Fibroblast of pulmonary artery (primary cell): ENCODE measurements around the gene HSD17B1.
"Not testable (repeated sequence)": the region's sequence is repeated elsewhere in the genome, so short reads cannot be mapped to it uniquely, and the experiment has no call there.

ENCODE experiments used
- DNase-seq: peaks from one replicate; pipeline ENCODE4 v3.0.0-alpha.2; 2010; ENCODE audit warnings: low read depth
- H3K4me3 ChIP-seq: replicated peaks from 2 replicates; pipeline ENCODE4 v1.5.1; 2011; ENCODE audit warnings: low read depth, mild to moderate bottlenecking, control low read depth, low read length, moderate library complexity
- TF ChIP-seq, protein P1 (sequence below): IDR thresholded peaks from 2 replicates; pipeline ENCODE4 v1.5.1; 2011; ENCODE audit warnings: mild to moderate bottlenecking, control low read depth, low read length, inconsistent platforms; ENCODE audit errors: missing control alignments

HSD17B1 gene, protein sequence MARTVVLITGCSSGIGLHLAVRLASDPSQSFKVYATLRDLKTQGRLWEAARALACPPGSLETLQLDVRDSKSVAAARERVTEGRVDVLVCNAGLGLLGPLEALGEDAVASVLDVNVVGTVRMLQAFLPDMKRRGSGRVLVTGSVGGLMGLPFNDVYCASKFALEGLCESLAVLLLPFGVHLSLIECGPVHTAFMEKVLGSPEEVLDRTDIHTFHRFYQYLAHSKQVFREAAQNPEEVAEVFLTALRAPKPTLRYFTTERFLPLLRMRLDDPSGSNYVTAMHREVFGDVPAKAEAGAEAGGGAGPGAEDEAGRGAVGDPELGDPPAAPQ

DNA sequence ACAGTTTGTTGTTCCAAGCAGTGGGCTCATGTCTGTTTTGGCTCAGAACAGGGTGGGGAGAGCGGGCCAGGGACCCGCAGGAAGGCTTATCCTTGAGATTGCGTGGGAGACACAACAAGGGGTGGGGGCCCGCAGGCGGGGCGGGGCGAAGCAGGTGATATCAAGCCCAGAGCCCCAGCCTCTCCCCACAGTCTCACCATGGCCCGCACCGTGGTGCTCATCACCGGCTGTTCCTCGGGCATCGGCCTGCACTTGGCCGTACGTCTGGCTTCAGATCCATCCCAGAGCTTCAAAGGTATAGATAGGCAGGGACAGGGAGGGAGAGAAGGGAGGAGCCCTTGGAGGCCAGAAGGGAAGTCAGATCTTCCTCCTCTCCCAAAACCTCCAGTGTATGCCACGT is at the start of gene HSD17B1:
HSD17B1 (plus strand) TSS at position 188 of the 400 bp plus-strand sequence; CDS start at position 199, 11 bp downstream.
- DNase-seq: not testable (repeated sequence)
- peak within 1 kb of the TSS; percentile 81 for H3K4me3 ChIP-seq

DNA sequence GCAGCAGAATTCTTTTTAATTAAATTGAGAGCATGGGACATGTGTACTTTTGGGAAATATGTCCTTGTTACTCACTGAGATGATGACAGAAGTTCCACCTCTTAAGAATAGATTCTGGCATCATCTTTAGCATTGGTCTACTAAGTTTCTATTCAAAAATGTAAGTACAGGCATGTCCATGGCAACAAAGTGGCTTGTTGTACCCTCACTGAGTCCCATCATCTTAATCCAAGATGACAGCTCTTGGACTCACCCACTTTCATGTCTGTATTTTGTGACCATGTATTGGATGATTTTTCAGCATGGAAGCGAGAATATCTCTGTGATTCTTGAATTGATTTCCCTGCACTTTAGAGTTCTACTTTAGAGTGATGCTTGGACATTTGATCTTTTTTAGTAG is 49.8 kb upstream of the HSD17B1 start:
- no peak for DNase-seq
- H3K4me3 ChIP-seq: no peak overlapping the region
- TF ChIP-seq, protein P1, sequence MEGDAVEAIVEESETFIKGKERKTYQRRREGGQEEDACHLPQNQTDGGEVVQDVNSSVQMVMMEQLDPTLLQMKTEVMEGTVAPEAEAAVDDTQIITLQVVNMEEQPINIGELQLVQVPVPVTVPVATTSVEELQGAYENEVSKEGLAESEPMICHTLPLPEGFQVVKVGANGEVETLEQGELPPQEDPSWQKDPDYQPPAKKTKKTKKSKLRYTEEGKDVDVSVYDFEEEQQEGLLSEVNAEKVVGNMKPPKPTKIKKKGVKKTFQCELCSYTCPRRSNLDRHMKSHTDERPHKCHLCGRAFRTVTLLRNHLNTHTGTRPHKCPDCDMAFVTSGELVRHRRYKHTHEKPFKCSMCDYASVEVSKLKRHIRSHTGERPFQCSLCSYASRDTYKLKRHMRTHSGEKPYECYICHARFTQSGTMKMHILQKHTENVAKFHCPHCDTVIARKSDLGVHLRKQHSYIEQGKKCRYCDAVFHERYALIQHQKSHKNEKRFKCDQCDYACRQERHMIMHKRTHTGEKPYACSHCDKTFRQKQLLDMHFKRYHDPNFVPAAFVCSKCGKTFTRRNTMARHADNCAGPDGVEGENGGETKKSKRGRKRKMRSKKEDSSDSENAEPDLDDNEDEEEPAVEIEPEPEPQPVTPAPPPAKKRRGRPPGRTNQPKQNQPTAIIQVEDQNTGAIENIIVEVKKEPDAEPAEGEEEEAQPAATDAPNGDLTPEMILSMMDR: no peak

DNA sequence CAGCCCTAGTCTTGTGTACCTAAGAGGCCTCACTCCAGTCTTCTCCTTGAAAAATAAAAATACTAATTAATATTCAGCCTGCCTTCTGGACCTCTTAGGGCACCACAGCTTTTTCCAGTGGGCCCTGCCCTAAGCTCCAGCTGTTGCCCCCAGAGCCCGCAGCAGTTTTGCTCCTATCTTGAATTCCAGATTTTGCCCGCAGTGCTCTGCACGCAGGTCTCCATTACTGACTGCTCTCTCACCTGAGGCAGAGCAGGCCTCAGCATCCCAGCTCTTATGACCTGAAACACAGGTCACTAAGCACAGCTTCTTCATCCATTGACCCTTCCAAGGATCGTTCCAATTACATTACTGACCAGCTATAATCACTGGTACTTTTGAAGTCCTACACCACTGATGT is 45.1 kb upstream of the HSD17B1 start:
- no peak for DNase-seq
- H3K4me3 ChIP-seq: no peak overlapping the region
- TF ChIP-seq, protein P1: no peak

DNA sequence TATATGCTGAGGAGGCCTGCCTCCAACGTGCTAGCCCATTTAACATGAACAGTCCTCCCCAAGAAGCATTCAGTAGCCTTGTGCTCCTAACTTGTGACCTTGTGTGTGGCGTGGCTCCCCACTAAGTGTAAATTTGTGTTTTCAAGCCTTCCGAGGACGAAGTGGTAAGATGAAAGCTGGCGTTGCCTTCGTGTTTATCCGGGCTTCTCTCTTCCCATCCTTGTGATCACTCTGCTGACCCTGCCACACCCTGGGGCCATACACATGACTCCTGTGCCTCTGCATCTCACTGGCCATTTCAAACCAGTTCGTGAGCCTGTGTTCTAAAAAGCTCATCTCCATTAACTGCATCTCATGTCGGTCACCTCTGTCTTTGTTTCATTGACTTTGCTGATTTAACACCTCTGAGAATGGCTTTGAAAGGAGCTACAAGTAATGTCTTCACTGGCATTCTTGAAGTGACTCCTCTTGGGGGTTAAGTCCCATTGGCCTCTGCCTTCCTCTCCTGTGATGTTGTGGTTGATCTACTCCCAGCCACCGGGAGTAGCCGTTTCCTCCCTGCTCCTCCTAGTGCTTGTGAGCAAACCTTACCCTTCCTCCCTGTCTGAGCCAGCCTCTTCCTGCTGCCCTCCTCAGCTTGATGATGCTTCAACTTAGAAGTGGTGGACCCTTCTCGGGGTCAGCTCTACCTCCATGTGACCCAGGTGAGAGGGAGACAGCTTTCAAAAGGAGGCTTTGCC is 44.1 kb upstream of the HSD17B1 start:
- DNase-seq: no peak
- TF ChIP-seq, protein P1: no peak
- H3K4me3 ChIP-seq: no peak overlapping the region

DNA sequence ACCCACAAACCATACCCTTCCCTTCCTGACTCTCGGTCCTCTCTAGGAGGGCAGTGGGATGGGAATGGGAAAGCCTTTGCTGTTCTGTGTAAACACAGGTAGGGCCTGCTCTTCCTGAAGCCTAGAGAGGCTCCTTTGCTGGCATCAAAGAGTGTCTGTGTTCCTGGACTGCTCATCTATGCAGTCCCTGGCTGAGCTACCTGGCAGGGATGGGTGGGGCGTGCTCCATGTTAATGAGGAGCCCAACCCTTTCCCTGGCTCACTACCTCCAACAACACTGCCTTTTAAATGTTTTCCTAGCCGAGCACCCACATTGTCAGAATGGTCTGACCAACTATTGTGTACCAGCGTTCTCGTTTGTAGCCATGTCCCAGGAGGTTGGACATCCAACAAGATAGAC is 43.3 kb upstream of the HSD17B1 start:
- DNase-seq: no peak
- TF ChIP-seq, protein P1: no peak
- H3K4me3 ChIP-seq: no peak overlapping the region

DNA sequence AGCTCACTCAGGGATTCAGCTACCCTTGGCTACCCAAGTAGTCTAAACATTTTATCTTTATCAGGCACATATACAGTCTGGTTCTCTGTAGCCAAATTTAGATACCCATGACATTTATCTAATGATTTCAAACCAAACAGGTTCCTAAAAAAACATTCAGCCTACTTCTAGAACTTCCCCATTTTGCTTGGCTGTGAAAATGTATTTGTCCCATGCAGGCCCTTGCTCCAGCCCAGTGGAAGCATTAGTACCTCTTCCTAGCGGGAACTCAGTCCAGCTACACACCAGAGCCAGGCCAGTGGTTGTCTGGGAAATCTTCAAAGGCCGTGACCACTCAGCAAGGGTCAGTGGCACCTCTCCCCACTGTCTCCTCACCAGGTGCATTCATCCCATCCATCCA is 42.9 kb upstream of the HSD17B1 start:
- no peak for DNase-seq
- TF ChIP-seq, protein P1: no peak
- no peak overlapping the region for H3K4me3 ChIP-seq

DNA sequence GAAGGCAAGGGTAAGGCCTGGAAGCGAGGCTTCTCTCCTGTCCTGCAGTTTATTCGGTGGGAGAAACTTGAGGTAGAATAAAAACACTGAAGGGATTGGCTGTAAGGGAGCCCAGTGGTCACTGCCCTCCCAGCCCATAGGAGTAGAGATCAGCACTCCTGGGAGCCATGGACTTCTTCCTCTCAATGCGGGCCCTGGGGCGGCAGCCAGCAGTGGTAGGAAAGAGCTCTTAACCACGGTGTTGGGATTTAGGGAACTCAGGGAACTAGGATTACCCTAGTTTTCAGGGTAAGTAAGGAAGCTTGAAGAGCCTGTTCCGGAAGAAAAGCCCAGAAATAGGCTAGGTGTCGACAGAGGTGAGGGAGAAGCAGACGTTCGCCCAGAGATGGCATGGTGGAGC is 40.5 kb upstream of the HSD17B1 start:
- no peak for DNase-seq
- TF ChIP-seq, protein P1: no peak
- no peak overlapping the region for H3K4me3 ChIP-seq
